ENCODE data around the gene ADGRF1. TPM values are rescaled to one million over a fixed set of nuclear protein-coding genes. Genes with fewer than 3 reads are reported as not detected.

Gene ADGRF1
- total RNA-seq, 4 donors from 2014 or later: not detected

DNA sequence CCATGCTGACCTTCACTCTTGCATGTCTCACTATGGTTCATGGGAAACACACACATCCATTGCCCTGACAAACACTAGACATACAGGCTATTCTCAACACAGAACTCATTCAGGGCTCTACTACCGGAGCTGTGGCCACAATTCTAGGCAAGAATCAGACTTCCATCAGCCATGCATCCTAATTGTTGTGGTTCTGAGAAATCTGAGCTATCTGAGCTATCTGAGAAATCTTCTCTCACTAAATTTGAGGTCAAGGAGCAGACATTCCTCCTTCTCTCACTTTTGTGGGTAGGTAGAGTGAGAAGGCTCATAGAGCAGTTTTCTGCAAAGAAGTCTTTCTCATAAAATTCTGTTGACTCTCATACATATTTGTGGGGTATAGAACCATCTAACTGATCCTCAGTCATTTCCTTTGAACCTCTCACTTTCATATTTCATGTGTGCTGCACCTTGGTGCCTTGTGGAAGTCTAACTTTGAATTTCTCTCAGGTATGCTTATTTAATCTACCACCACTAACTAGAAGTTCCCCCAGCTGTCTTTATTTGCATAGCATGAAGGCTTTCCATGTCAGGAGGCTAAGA lies 43.6 kb downstream of the ADGRF1 start:
- TF ChIP-seq POLR2A (IDR thresholded peaks at IDR 0.05) (no peak), CTCF (IDR thresholded peaks at IDR 0.05 in 4 of 5, conservative IDR thresholded peaks at IDR 0.05 in 1 of 5) (no peak)

DNA sequence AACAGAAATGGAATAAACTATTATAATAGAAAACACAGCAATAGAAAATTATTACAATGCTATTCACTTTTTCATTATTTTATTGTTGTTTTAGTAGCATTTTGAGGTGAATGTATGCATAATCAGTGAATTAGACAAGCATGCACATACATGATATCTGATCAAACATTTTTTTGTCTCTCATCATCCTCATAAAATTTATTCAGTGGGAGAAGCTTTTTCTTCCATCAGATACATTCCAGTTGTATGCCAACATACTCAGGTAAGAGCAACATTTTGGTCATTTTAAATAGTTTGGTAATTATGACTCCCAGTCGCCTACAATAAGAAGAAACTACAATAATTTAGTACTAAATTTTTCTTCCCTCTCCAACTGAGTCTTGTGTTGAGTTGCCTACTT lies 44.5 kb downstream of the ADGRF1 start:
- H3K4me1 ChIP-seq: no peaks in the 10 kb centered on the region
- DNase-seq: no peak
- no peak for ATAC-seq
- no peak overlapping the region for H3K27ac ChIP-seq
- no peaks in the 10 kb centered on the region for H3K36me3 ChIP-seq
- TF ChIP-seq CTCF (IDR thresholded peaks at IDR 0.05 in 4 of 5, conservative IDR thresholded peaks at IDR 0.05 in 1 of 5) (no peak), POLR2A (IDR thresholded peaks at IDR 0.05) (no peak)
- in situ Hi-C loops (cut with MboI; ENCODE audit: low sequenced_read_pairs in 4 of 4): no loop called here
- H3K4me3 ChIP-seq: no peak overlapping the region
- H3K9me3 ChIP-seq: no peaks in the 10 kb centered on the region
- intact Hi-C loops (cut with DNase I; ENCODE audit: low total_unique reads): no loop called here
- H3K27me3 ChIP-seq: no peaks in the 10 kb centered on the region

More for the DNA sequence above, 43.6 kb downstream of the ADGRF1 start:
- Histone ChIP-seq H3K27me3 (no peaks in the 10 kb centered on the region), H3K9me3 (no peaks in the 10 kb centered on the region), H3K36me3 (no peaks in the 10 kb centered on the region), H3K4me1 (no peaks in the 10 kb centered on the region), H3K4me3 (no peak overlapping the region), H3K27ac (no peak overlapping the region)
- intact Hi-C loops (cut with DNase I; ENCODE audit: low total_unique reads): no loop called here
- ATAC-seq: no peak
- in situ Hi-C loops (cut with MboI; ENCODE audit: low sequenced_read_pairs in 4 of 4): no loop called here
- DNase-seq: no peak

GRCh38 chr6:46996860-46997641 lies 45.1 kb downstream of the ADGRF1 start:
- no peaks in the 10 kb centered on the region for H3K36me3 ChIP-seq

DNA sequence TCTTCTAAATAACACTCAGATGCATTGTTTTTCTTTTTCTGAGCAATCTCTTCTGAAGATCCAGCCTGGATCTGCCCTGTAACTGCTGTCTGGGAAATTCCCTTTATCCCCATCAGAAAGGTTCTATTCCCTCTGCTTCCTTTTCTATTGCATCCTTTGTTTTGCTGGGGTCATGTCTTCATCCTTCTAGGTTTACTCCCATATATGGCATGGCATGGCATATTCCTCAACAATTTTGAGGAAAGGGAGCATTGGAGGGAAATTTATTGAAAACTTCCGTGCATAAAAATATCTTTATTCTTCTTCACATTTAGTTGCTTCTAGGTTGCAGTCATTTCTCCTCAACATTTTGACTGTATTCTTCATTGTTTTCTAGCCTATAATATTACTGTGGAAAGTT lies 47.2 kb downstream of the ADGRF1 start:
- Histone ChIP-seq H3K36me3 (no peaks in the 10 kb centered on the region), H3K27ac (no peak overlapping the region), H3K4me3 (no peak overlapping the region), H3K27me3 (no peaks in the 10 kb centered on the region), H3K4me1 (peaks cover 3% of the 10 kb centered on the region in 2 donors), H3K9me3 (no peaks in the 10 kb centered on the region)
- intact Hi-C loops (cut with DNase I; ENCODE audit: low total_unique reads): no loop called here
- no peak for DNase-seq
- TF ChIP-seq POLR2A (IDR thresholded peaks at IDR 0.05) (no peak), CTCF (IDR thresholded peaks at IDR 0.05 in 4 of 5, conservative IDR thresholded peaks at IDR 0.05 in 1 of 5) (no peak)
- ATAC-seq: no peak
- in situ Hi-C loops (cut with MboI; ENCODE audit: low sequenced_read_pairs in 4 of 4): no loop called here

More at GRCh38 chr6:46996860-46997641, 45.1 kb downstream of the ADGRF1 start:
- no peak overlapping the region for H3K27ac ChIP-seq
- in situ Hi-C loops (cut with MboI; ENCODE audit: low sequenced_read_pairs in 4 of 4) (no loop called here), intact Hi-C loops (cut with DNase I; ENCODE audit: low total_unique reads) (no loop called here)
- DNase-seq (no peak), ATAC-seq (no peak)
- no peak overlapping the region for H3K4me3 ChIP-seq
- no peaks in the 10 kb centered on the region for H3K27me3 ChIP-seq
- H3K4me1 ChIP-seq: no peaks in the 10 kb centered on the region
- TF ChIP-seq CTCF (IDR thresholded peaks at IDR 0.05 in 4 of 5, conservative IDR thresholded peaks at IDR 0.05 in 1 of 5) (no peak), POLR2A (IDR thresholded peaks at IDR 0.05) (no peak)
- H3K9me3 ChIP-seq: no peaks in the 10 kb centered on the region
